Mucosa of descending colon (tissue), 3 donors: ENCODE measurements around the gene DENND1A. TPM values are rescaled to one million over a fixed set of nuclear protein-coding genes. Genes with fewer than 3 reads are reported as not detected.

Experiments used
- ATAC-seq: fragments of 200-7000 bp; cut with Tn5 transposase; one replicate; pipeline ENCODE4 v1.9.1; 2020; ENCODE audit warnings: mild to moderate bottlenecking, moderate library complexity
- DNase-seq, 3 donors: peaks; one replicate each; pipeline ENCODE4 v3.0.0-alpha.2; 2020
- H3K36me3 ChIP-seq: fragments of 200-600 bp; one replicate; pipeline ENCODE4 v1.8.0; 2021; ENCODE audit warnings: low read depth, mild to moderate bottlenecking
- H3K4me1 ChIP-seq: fragments of 200-600 bp; one replicate; pipeline ENCODE4 v1.8.0; 2021; ENCODE audit warnings: low read depth, mild to moderate bottlenecking
- H3K4me3 ChIP-seq: fragments of 200-600 bp; one replicate; pipeline ENCODE4 v1.8.0; 2021; ENCODE audit warnings: mild to moderate bottlenecking
- H3K9me3 ChIP-seq: fragments of 200-600 bp; one replicate; pipeline ENCODE4 v1.8.0; 2021; ENCODE audit warnings: mild to moderate bottlenecking
- intact Hi-C, 2 donors: fragments of 100-400 bp; cut with DNase I in 1 of 2; cut with micrococcal nuclease in 1 of 2; formaldehyde crosslinking; loops; one replicate each; pipeline versions ENCODE4 v1.11.0 to v1.11.1; 2022; cut with DNase I, micrococcal nuclease
- total RNA-seq, 3 donors: library from RNA; stranded (reverse); fragmentation: NEBNext Ultra II Directional in 2 of 3; extraction: Animal tissue kit (Norgen Biotek cat#: 25700) in 2 of 3; gene quantifications; one replicate each; pipeline versions ENCODE4 v1.2.1 to v1.2.4, GENCODE V29; 2021 to 2023
- TF ChIP-seq, protein P1 (sequence below): fragments of 200-600 bp; IDR thresholded peaks from one replicate; pipeline ENCODE4 v1.8.0; 2022; ENCODE audit warnings: antibody characterized with exemption, mild to moderate bottlenecking
- donor health status: DM: no; HTN: no; CAD: no; lungs with moderate emphysema.
- donor health status: DM: no; HTN: no; CAD: no.
- donor health status: DM: no; HTN: yes; CAD: no.

DENND1A gene
- total RNA-seq, 3 donors from 2014 or later: 32.8 to 50.0 (median 35.1) TPM

GRCh38 chr9:123472862-123473614, 456.9 kb downstream of the DENND1A start:
- no peaks in the 10 kb centered on the region for H3K36me3 ChIP-seq
- TF ChIP-seq, protein P1, sequence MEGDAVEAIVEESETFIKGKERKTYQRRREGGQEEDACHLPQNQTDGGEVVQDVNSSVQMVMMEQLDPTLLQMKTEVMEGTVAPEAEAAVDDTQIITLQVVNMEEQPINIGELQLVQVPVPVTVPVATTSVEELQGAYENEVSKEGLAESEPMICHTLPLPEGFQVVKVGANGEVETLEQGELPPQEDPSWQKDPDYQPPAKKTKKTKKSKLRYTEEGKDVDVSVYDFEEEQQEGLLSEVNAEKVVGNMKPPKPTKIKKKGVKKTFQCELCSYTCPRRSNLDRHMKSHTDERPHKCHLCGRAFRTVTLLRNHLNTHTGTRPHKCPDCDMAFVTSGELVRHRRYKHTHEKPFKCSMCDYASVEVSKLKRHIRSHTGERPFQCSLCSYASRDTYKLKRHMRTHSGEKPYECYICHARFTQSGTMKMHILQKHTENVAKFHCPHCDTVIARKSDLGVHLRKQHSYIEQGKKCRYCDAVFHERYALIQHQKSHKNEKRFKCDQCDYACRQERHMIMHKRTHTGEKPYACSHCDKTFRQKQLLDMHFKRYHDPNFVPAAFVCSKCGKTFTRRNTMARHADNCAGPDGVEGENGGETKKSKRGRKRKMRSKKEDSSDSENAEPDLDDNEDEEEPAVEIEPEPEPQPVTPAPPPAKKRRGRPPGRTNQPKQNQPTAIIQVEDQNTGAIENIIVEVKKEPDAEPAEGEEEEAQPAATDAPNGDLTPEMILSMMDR: no peak
- DNase-seq (peak in 1 of 3 donors; percentile 19), ATAC-seq (peak; percentile 51)
- no peaks in the 10 kb centered on the region for H3K4me1 ChIP-seq
- H3K9me3 ChIP-seq: no peaks in the 10 kb centered on the region
- intact Hi-C loops: no loop called here
- no peak overlapping the region for H3K4me3 ChIP-seq

GRCh38 chr9:123471843-123472570, 457.9 kb downstream of the DENND1A start:
- intact Hi-C loops: no loop called here
- DNase-seq: peak in 1 of 3 donors; percentile 20
- no peaks in the 10 kb centered on the region for H3K36me3 ChIP-seq
- ATAC-seq: no peak
- H3K4me1 ChIP-seq: no peaks in the 10 kb centered on the region
- no peak overlapping the region for H3K4me3 ChIP-seq
- TF ChIP-seq, protein P1: no peak
- no peaks in the 10 kb centered on the region for H3K9me3 ChIP-seq

GRCh38 chr9:123470991-123471770, 458.7 kb downstream of the DENND1A start:
- no peaks in the 10 kb centered on the region for H3K36me3 ChIP-seq
- no peak for ATAC-seq
- H3K4me1 ChIP-seq: peaks cover under 1% of the 10 kb centered on the region
- intact Hi-C loops: no loop called here
- peak in 1 of 3 donors; percentile 5 for DNase-seq
- no peak overlapping the region for H3K4me3 ChIP-seq
- no peaks in the 10 kb centered on the region for H3K9me3 ChIP-seq
- TF ChIP-seq, protein P1: no peak

GRCh38 chr9:123470121-123470782, 459.7 kb downstream of the DENND1A start:
- Histone ChIP-seq H3K36me3 (no peaks in the 10 kb centered on the region), H3K9me3 (no peaks in the 10 kb centered on the region), H3K4me1 (peaks cover 3% of the 10 kb centered on the region), H3K4me3 (no peak overlapping the region)
- no peak for ATAC-seq
- DNase-seq: peak in 1 of 3 donors; percentile 4
- intact Hi-C loops: no loop called here
- TF ChIP-seq, protein P1: no peak

- TF ChIP-seq, protein P1: no peak
- ATAC-seq (no peak), DNase-seq (peak in 1 of 3 donors; percentile 14)
- intact Hi-C loops: no loop called here
- peaks cover 3% of the 10 kb centered on the region for H3K4me1 ChIP-seq
- no peaks in the 10 kb centered on the region for H3K36me3 ChIP-seq
- no peaks in the 10 kb centered on the region for H3K9me3 ChIP-seq
- H3K4me3 ChIP-seq: no peak overlapping the region
Measured at GRCh38 chr9:123469282-123469681, 460.6 kb downstream of the DENND1A start.
